ENCODE data around the gene TP63.

GRCh38 chr3:189871418-189871817 lies 240.2 kb downstream of the TP63 start:
- no peak for TF ChIP-seq TEAD4 (IDR thresholded peaks at IDR 0.05)
- TF ChIP-seq RAD21 (IDR thresholded peaks at IDR 0.05; ENCODE audit: low read depth): no peak
- no peak for TF ChIP-seq TCF12 (IDR thresholded peaks at IDR 0.05; ENCODE audit: low read depth)
- no peak for TF ChIP-seq REST (IDR thresholded peaks at IDR 0.05; ENCODE audit: low read depth)
- TF ChIP-seq EP300 (IDR thresholded peaks at IDR 0.05; ENCODE audit: borderline replicate concordance): no peak
- TF ChIP-seq CREB1 (IDR thresholded peaks at IDR 0.05; ENCODE audit: low read depth): no peak
- no peak for TF ChIP-seq FOXM1 (IDR thresholded peaks at IDR 0.05; ENCODE audit: borderline replicate concordance, low read depth)
- TF ChIP-seq TAF1 (IDR thresholded peaks at IDR 0.05; ENCODE audit: low read depth): no peak
- no peak for TF ChIP-seq ZBTB7A (IDR thresholded peaks at IDR 0.05; ENCODE audit: low read depth)
- no peak for TF ChIP-seq EGR1 (IDR thresholded peaks at IDR 0.05)
- TF ChIP-seq CEBPB (IDR thresholded peaks at IDR 0.05): no peak
- no peak for TF ChIP-seq YY1 (IDR thresholded peaks at IDR 0.05; ENCODE audit: low read depth)
- no peak for TF ChIP-seq MAX (IDR thresholded peaks at IDR 0.05)
